Neural progenitor cell (in vitro differentiated cells): ENCODE measurements around the gene TMEFF2.

Experiments
- CTCF ChIP-seq: fragments of 200-600 bp; sonication (generic); IDR thresholded peaks from 2 replicates; pipeline ENCODE4 v1.5.1; 2017; ENCODE audit warnings: antibody characterized with exemption, mild to moderate bottlenecking
- EZH2 ChIP-seq: fragments of 200-600 bp; sonication (generic); IDR thresholded peaks from 2 replicates; pipeline ENCODE4 v1.6.1; 2017; ENCODE audit warnings: antibody characterized with exemption, mild to moderate bottlenecking, moderate library complexity
- EZH2phosphoT487 ChIP-seq: fragments of 200-600 bp; sonication (generic); IDR thresholded peaks from 2 replicates; pipeline ENCODE4 v1.6.1; 2017; ENCODE audit warnings: antibody characterized with exemption

GRCh38 chr2:192230889-192231453 is 36.2 kb upstream of the TMEFF2 start:
- no peak for TF ChIP-seq CTCF
- TF ChIP-seq EZH2 = no peak
- no peak for TF ChIP-seq EZH2phosphoT487
